Glomerular visceral epithelial cell (primary cell): ENCODE measurements around the gene C4orf17.
"Not testable (repeated sequence)": the region's sequence is repeated elsewhere in the genome, so short reads cannot be mapped to it uniquely, and the experiment has no call there.

Experiments
- DNase-seq: peaks from one replicate; pipeline ENCODE4 v3.0.0-alpha.2; 2016; ENCODE audit errors: extremely low spot score

Gene C4orf17

GRCh38 chr4:99510721-99511120 lies at the start of gene C4orf17:
Gene C4orf17 (plus strand): TSS chr4:99511021. CDS start chr4:99513082, 2,061 bp downstream.
- no peak for DNase-seq

GRCh38 chr4:99461623-99462401 lies 49.0 kb upstream of the C4orf17 start:
- no peak for DNase-seq

- peak; percentile 72 for DNase-seq
These were observed 47.9 kb upstream of the C4orf17 start for GRCh38 chr4:99462875-99463464.

GRCh38 chr4:99463566-99463965 lies 47.3 kb upstream of the C4orf17 start:
- DNase-seq: no peak

GRCh38 chr4:99467887-99468286 lies 42.9 kb upstream of the C4orf17 start:
- no peak for DNase-seq

- DNase-seq: no peak
These were observed 41.9 kb upstream of the C4orf17 start for GRCh38 chr4:99468889-99469288.

GRCh38 chr4:99471349-99471748 lies 39.5 kb upstream of the C4orf17 start:
- no peak for DNase-seq

GRCh38 chr4:99471896-99472295 lies 38.9 kb upstream of the C4orf17 start:
- no peak for DNase-seq

GRCh38 chr4:99473131-99473530 lies 37.7 kb upstream of the C4orf17 start:
- DNase-seq: peak; percentile 3

- no peak for DNase-seq
These were observed 27.2 kb upstream of the C4orf17 start for GRCh38 chr4:99483636-99484035.

- no peak for DNase-seq
These were observed 25.6 kb upstream of the C4orf17 start for GRCh38 chr4:99485212-99485611.

GRCh38 chr4:99486648-99487047 lies 24.2 kb upstream of the C4orf17 start:
- not testable (repeated sequence) for DNase-seq

- no peak for DNase-seq
These were observed 20.5 kb upstream of the C4orf17 start for GRCh38 chr4:99490286-99490685.

- DNase-seq: no peak
These were observed 5.9 kb upstream of the C4orf17 start for GRCh38 chr4:99504804-99505502.

- peak; percentile 3 for DNase-seq
These were observed 4.0 kb upstream of the C4orf17 start for GRCh38 chr4:99506781-99507180.

- DNase-seq: no peak
These were observed 3.5 kb upstream of the C4orf17 start for GRCh38 chr4:99507349-99507748.

GRCh38 chr4:99507762-99508161 lies 3.1 kb upstream of the C4orf17 start:
- no peak for DNase-seq

- no peak for DNase-seq
These were observed 7.9 kb downstream of the C4orf17 start for GRCh38 chr4:99518601-99519295.

- DNase-seq: no peak
These were observed 18.4 kb downstream of the C4orf17 start for GRCh38 chr4:99529228-99529627.

GRCh38 chr4:99529956-99530355 lies 19.1 kb downstream of the C4orf17 start:
- no peak for DNase-seq

GRCh38 chr4:99534699-99535098 lies 23.9 kb downstream of the C4orf17 start:
- not testable (repeated sequence) for DNase-seq

- DNase-seq: no peak
These were observed 25.4 kb downstream of the C4orf17 start for GRCh38 chr4:99536271-99536670.
